Body of pancreas (tissue), 4 donors: ENCODE data around the gene RAB10. TPM values are rescaled to one million over a fixed set of nuclear protein-coding genes. Genes with fewer than 3 reads are reported as not detected.

Experiments used
- ATAC-seq: fragments of 150-250 bp; one replicate; pipeline ENCODE4 v1.9.1; 2016
- DNase-seq, 4 donors: peaks; one replicate each; pipeline ENCODE4 v3.0.0-alpha.2; 2019
- H3K27ac ChIP-seq, 4 donors: fragments of 200-600 bp; sonication (generic); 1 replicate in 3 of 4; 2 replicates in 1 of 4; pipeline versions ENCODE4 v1.5.1 to v1.6.1; 2016 to 2019; ENCODE audit warnings: mild to moderate bottlenecking in 1 of 4, mixed read lengths in 1 of 4, moderate library complexity in 1 of 4
- H3K27me3 ChIP-seq, 2 donors: fragments of 200-600 bp; sonication (generic); one replicate each; pipeline ENCODE4 v1.6.0; 2016; ENCODE audit warnings: mild to moderate bottlenecking in 1 of 2
- H3K36me3 ChIP-seq, 2 donors: fragments of 200-600 bp; sonication (generic); replicated peaks in 1 of 2; 2 replicates each; pipeline ENCODE4 v1.5.1; 2016; ENCODE audit warnings: low read depth in 2 of 2; ENCODE audit not compliant: insufficient read depth in 1 of 2
- H3K4me1 ChIP-seq: fragments of 200-600 bp; sonication (generic); one replicate; pipeline ENCODE4 v1.6.0; 2016
- H3K4me3 ChIP-seq, 2 donors: fragments of 200-600 bp; sonication (generic); 1 replicate in 1 of 2; 2 replicates in 1 of 2; pipeline ENCODE4 v1.5.1; 2016 to 2019
- H3K9me3 ChIP-seq, 3 donors: fragments of 200-600 bp; sonication (generic); 1 replicate in 2 of 3; 2 replicates in 1 of 3; pipeline ENCODE4 v1.5.1; 2016
- CTCF ChIP-seq, 7 experiments: fragments of 450-650 bp in 4 of 7; fragments of 200-600 bp in 3 of 7; sonication (generic) in 3 of 7; IDR thresholded peaks; one replicate each; pipeline ENCODE4 v1.5.1; 2016 to 2019; ENCODE audit warnings: antibody characterized with exemption in 7 of 7
- POLR2A ChIP-seq, 3 donors: fragments of 450-650 bp; IDR thresholded peaks; one replicate each; pipeline ENCODE4 v1.6.1; 2016; ENCODE audit warnings: antibody characterized with exemption in 3 of 3, mild to moderate bottlenecking in 2 of 3
- WGBS, 2 donors: methylation state at CpG; one replicate each; pipeline ENCODE4 v1.1.5; 2017; 5-methylcytosine and 5-hydroxymethylcytosine counted together
- intact Hi-C: fragments of 100-400 bp; cut with DNase I; formaldehyde crosslinking; loops from one replicate; pipeline ENCODE4 v1.15.1; 2023
- total RNA-seq, 2 donors: library from RNA; depleted of rRNA; stranded (reverse); fragments of >200 nt; gene quantifications; one replicate each; pipeline ENCODE4 v1.1.0, GENCODE V29; 2016

RAB10 gene
- total RNA-seq, 2 donors from 2014 or later, result 41.5 to 115 TPM

- TF ChIP-seq POLR2A (IDR thresholded peaks at IDR 0.05) (no peak), CTCF (IDR thresholded peaks at IDR 0.05) (no peak)
- Histone ChIP-seq H3K27me3 (peaks cover 0 to 20% of the 10 kb centered on the region in 2 donors), H3K27ac (no peak within 1 kb of the TSS), H3K9me3 (no peaks in the 10 kb centered on the region), H3K4me1 (peaks cover 13% of the 10 kb centered on the region), H3K4me3 (no peak within 1 kb of the TSS), H3K36me3 (no peaks in the 10 kb centered on the region)
- DNase-seq, result no peak
- intact Hi-C loops, result no loop called here
- ATAC-seq, result peak; percentile 37
- WGBS, 2 donors, result 1 to 17% methylated on average over 2 to 44 of the region's 102 CpGs
Observed at GRCh38 chr2:26172871-26173775, 139.2 kb downstream of the RAB10 start, which contains the start of gene GAREM2. TSS of gene GAREM2 (plus strand) at chr2:26173088. CDS start at chr2:26173221, 133 bp downstream.

- no peaks in the 10 kb centered on the region for H3K36me3 ChIP-seq
- peaks cover 19% of the 10 kb centered on the region for H3K4me1 ChIP-seq
- no peak for DNase-seq
- no peak for ATAC-seq
- no peak overlapping the region for H3K4me3 ChIP-seq
- 25 to 41% methylated on average over 36 to 41 of the region's 46 CpGs for WGBS, 2 donors
- intact Hi-C loops, result no loop called here
- H3K27me3 ChIP-seq, result peaks cover 0 to 20% of the 10 kb centered on the region in 2 donors
- TF ChIP-seq POLR2A (IDR thresholded peaks at IDR 0.05) (no peak), CTCF (IDR thresholded peaks at IDR 0.05) (no peak)
- H3K27ac ChIP-seq, result no peak overlapping the region
- no peaks in the 10 kb centered on the region for H3K9me3 ChIP-seq
Observed at GRCh38 chr2:26173776-26174482, 140.0 kb downstream of the RAB10 start.

- no peak for TF ChIP-seq POLR2A (IDR thresholded peaks at IDR 0.05)
- TF ChIP-seq CTCF (IDR thresholded peaks at IDR 0.05), result no peak
- Histone ChIP-seq H3K27me3 (peaks cover 0 to 20% of the 10 kb centered on the region in 2 donors), H3K36me3 (no peaks in the 10 kb centered on the region), H3K9me3 (no peaks in the 10 kb centered on the region), H3K27ac (no peak overlapping the region), H3K4me3 (no peak overlapping the region), H3K4me1 (peaks cover 26% of the 10 kb centered on the region)
- 73 to 74% methylated on average over 8 to 10 of the region's 10 CpGs for WGBS, 2 donors
- ATAC-seq (no peak), DNase-seq (no peak)
- intact Hi-C loops, result no loop called here
Observed at GRCh38 chr2:26174691-26175465, 141.0 kb downstream of the RAB10 start.

- H3K4me1 ChIP-seq, result peaks cover 26% of the 10 kb centered on the region
- 61 to 75% methylated on average over 12 to 14 of the region's 15 CpGs for WGBS, 2 donors
- H3K27me3 ChIP-seq, result peaks cover 0 to 20% of the 10 kb centered on the region in 2 donors
- DNase-seq, result no peak
- no peak for TF ChIP-seq POLR2A (IDR thresholded peaks at IDR 0.05)
- TF ChIP-seq CTCF (IDR thresholded peaks at IDR 0.05), result no peak
- intact Hi-C loops, result no loop called here
- no peaks in the 10 kb centered on the region for H3K36me3 ChIP-seq
- no peak overlapping the region for H3K4me3 ChIP-seq
- H3K27ac ChIP-seq, result no peak overlapping the region
- no peak for ATAC-seq
- no peaks in the 10 kb centered on the region for H3K9me3 ChIP-seq
Observed at GRCh38 chr2:26175466-26176278, 141.8 kb downstream of the RAB10 start.
